Activated gamma-delta T cell treated with anti-CD3 and anti-CD28 coated beads, Interleukin-2, amount 50 U/mL, for 16 hours (primary cell): Measurements from ENCODE around the gene AIG1.

Experiments used
- DNase-seq: peaks from one replicate; pipeline ENCODE4 v3.0.0-alpha.2; 2020; ENCODE audit warnings: low read depth

AIG1 gene

DNA sequence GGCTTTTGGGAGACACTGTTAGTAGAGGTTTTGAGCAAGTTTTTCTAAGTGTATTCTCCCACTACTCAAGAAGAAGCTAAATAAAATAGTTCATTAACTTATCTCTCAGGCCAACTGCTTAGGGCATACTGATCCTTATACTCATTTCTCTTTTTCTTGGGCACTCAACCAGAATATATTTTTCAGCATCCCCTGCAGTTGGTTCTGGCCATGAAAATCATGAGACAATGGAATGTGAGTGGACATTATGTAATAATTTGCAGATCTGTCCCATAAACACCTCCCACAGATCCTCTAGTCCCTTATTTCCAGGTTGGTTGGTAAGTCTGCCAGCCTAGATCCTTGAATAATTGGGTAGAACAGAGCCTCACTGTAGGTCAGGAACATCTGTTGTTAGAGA is 136.7 kb downstream of the AIG1 start:
- no peak for DNase-seq

DNA sequence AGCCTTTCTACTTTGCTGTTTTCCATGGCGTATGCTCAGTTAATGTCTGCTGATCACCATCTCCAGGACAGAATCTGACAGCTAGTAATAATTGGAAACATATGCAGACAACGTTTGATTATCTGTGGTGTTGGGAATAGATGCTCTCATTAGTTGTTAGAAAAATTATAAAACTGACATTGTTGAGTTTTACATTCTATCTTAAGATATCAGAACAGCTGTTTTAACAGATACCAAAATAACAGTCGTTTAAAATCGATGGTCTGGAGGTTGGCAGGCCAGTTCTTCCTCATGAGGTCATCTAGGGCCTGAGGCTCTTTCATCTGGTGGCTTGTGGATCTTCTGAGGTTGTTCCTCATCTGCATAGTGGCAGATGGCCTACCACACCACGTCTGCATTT is 137.6 kb downstream of the AIG1 start:
- DNase-seq: no peak

DNA sequence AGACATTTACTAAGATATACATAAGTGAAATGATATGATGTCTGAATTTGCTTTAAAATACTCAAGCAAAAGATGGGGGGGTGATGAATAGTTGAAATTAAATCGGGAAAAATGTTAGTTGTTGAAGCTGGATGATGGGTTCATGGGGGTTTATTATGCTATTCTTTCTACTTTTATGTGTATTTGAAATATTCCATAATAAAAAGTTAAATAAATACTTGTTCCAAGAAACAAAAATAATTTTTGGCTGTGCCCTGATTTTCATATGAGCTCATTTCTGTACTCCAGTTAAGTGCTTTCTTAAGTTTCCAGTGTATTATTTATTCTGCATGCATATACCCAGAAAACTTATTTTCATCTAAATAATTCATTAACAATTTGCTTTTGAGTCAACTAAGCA is 138.6 kb downstream of the AIG1 start:
- DNase-seq: no peak

DNA sequence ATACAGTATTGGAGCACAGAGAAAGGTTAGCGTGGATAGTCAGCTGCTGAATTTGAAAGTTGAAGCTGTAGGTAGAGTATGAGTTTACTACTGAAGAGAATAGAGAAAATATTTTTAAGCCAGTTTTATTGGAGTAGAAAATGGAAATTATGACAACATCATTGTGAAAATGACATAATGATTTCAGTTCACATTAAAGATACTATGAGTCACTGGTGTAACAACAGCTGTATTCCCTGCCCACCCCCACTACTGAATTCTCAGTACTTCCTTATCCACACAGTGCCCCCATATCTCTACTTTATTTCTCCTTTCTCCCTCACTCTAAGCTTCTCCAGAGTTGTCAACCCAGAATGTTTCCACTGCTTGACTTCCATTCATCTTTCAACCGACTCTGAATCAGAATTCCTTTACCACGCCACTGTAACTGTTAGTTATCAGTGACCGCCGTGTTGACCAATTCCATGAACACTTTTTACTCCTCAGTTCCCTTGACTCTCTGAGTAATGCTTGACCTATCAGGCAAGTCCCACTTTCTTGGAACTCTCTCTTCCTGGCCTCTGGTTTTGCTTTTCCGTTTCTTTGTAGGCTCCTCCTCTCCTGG is 139.6 kb downstream of the AIG1 start:
- DNase-seq: no peak

DNA sequence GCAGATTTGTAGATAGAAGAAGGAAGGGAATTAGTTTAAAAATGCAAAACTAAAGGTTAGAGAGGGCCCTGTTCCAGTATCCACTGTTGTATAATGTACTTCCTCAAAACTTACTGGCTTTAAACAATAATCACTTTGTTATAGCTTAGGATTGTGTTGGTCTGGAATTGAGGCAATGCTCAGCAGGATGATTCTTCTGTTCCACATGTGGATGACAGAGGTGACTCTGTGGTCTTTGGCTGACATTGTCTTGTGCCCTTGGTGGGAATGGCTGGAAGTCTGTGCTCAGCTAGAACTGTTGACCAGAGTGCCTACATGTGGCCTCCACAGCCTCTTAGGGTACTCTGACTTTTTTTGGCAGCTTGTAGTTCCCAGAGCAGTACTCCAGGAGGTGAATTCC is 143.4 kb downstream of the AIG1 start:
- no peak for DNase-seq

DNA sequence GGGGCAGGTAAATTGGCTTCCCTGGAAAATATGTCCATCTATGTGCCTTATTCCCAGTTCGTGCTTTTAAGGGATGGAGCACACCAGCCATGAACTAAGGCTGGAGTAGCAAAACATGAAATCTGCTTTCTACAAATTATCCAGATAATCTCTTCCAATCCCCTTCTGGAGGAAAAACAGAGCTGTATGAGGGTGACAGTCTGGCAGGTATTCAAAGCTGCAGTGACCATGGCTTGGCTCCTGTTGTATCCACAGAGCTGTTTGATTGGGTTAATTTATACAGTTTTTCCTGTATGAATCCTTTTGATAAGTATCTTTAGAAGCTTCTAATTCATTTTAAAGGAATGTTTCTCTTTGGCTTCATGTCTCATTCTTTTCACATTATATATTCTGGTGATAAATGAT is 144.4 kb downstream of the AIG1 start:
- no peak for DNase-seq

DNA sequence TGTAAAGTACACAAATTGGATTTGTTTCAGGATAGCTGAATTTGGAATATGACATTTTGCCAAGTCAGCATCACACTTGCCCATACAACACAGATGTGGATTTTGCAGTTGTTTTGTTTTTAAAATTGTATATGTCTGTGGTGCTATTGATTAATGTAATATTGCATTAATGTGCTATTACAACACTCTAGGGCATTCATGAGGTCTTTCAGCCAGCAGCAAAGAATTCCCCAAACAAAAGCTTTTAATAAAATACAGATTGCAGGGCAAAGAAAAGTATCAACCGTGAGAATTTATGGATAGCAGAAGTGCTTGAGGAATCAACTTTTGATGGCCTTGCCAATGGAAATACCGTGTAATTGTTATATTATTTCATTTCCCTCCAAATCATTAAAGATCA is 144.9 kb downstream of the AIG1 start:
- DNase-seq: no peak

DNA sequence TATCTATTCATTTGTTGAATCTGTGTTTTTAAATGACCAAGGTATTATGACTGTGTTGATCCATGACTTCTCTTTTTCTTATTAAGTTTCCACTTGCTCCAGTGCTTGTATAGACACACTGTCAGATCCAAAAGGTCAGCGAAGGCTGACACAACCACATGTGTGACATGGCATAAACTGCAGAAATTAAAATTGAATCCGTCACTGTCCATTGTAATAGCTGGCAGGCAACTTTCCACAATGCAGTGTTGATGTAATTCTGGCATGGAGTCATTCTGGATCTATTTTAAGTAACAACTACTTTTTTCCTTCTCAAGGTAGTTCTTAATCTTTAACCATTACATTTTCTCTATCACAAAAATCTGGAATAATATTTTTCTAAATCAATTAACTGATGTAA is 145.3 kb downstream of the AIG1 start:
- DNase-seq: no peak

DNA sequence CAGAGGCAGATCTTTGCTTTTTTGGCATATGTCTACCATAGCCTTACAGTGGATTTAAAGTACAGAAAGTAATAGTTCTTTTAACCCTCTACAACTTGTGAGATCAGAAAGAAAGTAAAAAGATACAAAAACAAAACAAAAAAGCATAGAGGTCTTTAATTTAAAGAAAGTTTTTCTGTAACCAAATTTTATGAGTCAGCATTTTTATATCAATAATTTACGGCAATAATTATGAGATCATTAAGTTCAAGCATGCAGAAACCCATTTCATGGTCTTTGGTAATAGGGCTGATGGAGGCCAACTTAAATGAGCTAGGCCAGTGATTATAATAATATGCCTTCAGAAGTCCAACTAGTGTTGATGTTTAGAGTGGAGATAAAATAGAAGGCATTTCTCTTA is 145.9 kb downstream of the AIG1 start:
- no peak for DNase-seq

DNA sequence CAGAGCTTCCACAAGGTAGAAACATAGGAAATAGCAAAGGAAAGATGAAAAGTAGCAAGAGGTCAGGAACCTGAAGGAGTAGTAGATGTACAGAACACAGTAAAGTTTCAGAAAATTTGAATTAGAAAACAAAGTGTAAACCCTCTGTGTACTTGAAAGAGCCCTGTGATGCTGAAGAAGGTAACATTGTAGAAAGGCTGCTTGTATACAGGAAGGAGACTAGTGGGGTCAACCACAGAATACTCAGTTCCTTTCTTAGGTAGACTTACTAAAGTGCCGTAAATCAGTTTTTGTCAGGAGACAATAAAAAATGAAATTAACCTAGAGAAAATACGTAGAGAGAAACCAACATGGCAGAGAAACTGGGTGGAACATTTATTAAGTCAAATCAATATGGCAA is 149.7 kb downstream of the AIG1 start:
- DNase-seq: no peak

DNA sequence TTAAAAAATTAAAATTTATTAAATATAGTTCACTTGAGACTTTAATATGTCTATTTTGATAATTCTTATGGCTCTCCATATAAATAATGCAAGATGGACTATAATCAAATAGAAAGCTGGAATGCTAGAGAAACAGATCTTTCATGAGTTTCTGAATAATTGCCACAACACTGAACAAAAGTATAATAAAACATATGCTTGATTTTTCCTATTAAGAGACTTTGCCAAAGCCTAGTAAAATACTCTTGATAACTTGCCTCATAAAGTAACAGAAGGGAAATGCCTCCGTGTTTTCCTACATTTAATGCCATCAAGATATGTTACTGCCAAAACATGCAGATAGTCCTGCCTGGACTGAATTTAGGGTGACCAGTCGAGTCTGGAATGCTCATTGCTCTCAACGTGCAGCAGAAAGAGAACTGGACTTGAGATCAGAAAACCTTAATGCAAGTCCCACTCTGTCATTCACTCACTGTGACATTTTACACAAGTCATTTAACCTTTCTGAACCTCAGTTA is 153.2 kb downstream of the AIG1 start:
- DNase-seq: no peak

DNA sequence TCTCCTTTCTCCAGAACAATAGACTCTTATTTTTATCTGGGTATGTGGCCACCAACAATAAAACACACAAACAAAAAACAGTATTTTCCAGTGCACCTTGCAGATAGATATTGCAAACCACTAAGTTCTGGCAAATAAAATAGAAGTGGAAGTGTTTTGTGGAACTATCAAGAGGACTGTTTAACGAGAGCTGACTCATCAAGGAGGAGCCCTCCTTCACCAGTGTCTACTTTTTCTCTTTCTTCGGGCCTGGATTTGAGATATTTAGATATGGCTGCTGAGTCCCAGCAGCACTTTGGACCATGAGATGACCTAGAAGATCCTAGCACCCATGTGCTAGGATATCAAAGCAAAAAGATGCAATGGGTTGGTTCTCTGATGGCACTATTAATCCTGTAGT is 154.7 kb downstream of the AIG1 start:
- DNase-seq: no peak

DNA sequence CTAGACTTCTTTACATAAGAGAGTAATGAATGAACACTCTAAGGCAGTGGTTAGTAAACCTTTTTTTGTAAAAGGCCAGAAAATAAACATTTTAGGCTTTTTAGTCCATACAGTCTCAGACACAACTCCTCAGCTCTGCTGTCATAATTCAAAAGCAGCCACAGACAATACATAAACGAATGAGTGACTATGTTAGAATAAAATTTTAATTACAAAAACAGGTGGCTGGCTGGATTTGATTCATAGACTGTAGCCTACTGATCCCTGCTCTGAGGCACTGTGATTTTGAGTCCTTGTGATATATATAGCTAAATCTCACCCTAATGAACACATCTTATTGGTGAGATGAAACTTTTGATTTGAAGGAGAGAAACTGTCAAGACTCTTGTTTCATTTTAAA is 155.1 kb downstream of the AIG1 start:
- no peak for DNase-seq

DNA sequence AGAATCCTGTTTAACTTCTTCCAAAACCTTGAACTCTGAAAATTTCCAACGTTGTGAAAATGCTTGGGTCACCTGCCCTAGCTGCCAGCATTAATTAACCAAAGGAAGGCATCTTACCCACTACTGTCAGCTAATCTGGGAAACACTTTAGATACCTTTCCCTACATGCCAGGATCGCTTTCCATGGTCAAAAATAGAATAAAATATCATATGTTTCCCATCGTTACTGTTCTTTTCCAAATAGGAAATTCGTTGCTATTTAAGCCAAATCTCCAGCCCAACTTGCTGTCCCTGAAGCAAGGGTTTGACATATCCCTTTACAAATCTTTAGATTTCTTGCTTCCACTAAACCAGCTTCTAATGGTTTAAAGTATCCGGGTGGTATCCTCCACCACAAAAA is 157.5 kb downstream of the AIG1 start:
- DNase-seq: no peak

DNA sequence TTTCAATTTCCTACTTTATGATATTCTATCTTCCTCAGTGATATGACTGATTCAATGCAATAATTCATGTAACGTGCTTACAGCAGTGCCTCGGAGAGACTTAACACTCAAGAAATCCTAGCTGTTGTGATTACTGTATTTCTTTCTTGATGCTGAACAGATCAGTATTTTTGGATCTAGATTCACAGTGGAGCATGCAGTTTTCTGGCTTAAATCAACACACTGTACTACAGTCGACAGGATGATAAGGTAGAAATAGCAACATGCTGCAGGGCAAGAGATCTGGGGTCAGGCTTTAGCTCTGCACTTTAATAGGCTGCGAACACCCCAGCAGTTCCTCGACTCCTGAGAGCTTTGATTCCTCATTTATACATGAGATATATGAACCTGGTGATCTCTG is 161.0 kb downstream of the AIG1 start:
- no peak for DNase-seq

DNA sequence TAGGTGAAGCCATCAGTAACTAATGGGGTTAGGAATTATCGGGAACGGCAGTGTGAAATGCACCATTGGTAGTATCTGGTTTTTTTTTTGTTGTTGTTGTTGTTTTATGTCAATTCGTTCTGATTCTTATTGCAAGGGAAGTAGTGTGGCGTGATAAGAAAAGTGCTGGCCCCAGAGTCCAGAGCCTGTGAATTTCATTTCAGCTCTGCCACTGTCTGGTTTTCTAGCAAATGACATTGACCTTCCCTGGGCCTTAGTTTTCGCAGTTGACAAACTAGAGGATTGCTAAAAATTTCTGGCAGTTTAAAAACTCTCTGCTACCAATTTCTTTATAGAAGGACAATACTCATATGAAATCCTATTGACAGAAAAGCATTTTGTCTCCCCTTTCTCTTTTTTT is 161.6 kb downstream of the AIG1 start:
- no peak for DNase-seq

DNA sequence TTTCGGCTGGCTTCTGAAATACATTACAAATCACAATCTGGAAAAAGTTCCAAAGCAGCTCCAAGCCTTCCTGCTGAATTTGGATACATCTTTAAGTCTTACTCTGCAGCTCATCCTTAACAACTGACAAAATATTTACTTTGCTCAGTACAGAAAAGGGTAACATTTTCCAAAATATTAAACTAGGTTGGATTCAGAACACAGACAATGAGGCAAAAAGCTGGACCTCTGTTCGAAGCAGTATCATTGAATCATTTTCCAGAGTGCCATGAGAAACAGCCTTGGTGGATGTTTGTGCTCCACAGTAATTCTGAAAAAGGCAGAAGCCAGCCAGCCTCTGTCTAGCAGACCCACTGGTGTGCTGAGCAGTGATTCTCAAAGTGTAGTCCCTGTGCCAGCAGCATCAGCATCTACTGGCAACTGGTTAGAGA is 162.1 kb downstream of the AIG1 start:
- no peak for DNase-seq

DNA sequence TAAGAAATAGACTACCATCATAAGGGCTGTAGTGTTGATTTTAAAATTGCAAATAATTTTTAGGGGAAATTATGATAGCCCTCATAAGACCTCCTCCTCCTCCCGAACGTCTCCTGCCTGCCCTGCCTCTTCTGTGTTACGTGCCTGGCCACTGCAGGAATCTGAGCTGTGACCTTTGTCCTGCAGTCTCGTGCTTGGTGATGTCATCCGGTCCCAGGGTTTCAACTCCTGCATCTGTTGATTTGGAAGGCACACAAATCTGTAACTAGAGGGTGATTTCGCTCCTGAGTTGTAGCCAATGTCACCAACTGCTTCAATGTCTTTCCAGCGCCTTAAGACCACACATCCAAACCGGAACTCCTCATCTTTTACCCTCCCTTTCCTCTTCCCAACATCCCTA is 163.2 kb downstream of the AIG1 start:
- DNase-seq: no peak

DNA sequence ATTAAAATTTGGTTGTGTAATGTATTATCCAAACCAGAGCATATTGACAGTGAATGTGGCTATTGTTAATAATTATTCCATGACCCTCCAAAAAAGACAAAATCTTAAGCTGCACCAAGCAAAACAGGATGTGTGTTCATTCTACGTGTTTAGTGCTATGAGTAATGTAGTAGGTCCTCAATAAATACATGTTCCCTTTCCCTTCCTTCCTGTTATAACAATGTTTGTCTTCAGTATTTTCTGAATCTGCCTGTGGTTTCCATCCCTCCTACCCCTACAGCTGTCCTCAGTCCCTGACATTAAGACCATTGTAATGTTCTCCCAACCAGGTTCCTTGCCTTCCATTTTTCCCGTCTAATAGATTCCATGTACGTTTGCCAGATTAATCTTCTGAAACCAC is 163.8 kb downstream of the AIG1 start:
- DNase-seq: no peak

DNA sequence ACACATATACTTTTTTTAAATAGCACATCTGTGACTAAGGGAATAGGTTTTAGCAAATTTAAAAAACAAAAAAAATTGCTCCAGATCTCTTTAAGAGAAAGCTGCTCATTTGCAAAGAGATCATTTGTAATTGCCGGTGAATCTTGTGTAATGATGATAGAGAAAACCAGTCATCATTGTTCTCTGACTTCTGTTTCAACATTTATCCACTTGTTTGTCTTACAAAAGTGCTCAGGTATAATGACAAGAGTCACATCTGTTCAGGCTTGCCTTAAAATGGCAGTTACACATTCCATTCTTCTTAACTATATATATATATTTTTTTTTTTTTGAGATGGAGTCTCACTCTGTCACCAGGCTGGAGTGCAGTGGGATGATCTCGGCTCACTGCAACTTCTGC is 165.2 kb downstream of the AIG1 start:
- DNase-seq: no peak

DNA sequence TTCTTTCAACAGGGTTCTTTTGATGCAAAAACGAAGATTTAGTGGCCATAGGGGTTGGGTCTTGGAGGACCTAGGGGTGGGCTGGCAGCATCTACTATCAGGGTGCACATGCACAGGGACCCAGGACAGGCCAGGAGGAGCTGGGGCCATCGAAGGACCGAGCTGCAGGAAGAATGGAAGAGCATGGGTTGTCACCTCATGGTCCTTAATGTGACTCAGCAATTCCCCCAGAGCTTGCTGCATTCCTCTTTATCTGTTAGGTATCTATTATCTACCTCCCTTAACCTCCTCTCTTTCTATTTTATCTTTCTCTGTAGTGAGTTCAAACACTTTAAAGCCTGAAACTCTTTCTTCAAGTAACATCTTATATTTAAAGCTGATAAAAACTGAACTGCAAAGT is 167.0 kb downstream of the AIG1 start:
- DNase-seq: no peak

DNA sequence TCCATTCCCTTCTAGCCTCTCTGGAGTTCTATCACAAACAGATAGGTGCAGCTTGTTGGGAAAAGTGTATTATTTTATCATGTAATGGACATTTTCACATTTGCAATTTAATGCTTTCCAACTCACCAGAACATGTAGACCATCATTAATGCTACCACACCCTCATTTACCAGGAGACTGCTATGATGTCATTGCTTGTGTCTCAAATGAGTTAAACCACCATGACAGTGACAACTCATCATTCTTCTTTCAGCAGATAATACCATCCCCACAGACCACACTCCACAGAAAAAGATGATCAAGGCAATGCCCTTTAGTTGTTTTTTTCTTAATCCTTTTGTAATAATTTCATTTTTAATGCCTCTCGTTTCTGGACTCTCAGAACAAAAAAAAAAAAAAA is 168.7 kb downstream of the AIG1 start:
- DNase-seq: no peak

DNA sequence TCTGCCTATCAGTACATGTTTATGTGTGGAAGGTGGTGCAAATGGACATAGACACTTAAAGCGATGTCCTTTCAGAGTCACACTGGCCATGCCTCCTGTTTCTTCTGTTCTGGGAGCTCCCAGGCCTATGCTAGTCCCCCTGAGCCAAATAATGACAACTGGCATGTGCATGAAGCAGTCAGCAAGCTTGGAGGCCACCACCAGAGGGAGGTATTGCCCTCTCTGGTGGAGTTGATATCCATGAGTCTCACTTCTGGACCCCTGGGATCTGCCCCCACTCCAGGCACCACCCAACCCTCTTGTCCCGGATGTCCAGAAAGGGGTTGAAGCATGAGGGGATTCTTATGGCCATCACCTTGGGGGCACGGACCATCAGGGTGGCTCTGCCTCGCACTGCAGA is 172.2 kb downstream of the AIG1 start:
- no peak for DNase-seq

DNA sequence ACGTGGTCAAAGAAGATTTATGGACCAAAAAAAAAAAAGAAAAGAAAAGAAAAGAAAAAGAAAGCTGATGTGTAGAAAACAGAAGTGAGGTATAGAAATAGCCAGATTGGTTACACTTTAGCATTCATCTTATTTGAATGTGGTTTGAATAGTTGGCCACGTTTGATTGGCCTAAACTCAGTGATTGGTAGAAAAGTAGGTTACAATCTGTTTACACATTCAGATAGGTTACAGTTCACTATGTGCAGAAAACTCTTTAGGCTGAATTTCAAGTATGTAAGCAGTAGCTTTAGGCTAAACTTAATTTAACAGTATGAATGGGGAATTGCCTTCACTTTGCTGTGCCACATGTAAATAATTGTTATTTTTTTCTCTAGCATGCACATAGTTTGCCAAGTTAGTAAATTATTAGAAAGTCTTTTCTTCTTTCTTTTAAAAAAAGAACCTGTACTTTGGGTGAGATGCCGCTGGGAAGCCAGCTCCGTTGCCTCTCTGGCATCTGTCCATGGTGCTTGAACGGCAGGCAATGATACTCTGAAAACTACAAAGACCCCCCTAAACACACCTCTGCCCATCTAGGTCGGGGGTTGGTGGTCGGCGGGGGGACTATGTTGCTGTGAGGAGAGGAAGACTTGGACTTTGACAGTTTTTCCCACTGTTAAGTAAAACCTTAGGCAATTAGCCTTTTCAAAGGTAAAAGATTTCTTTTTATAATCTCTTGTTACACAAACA is 173.0 kb downstream of the AIG1 start:
- no peak for DNase-seq
